K562 (cell line): ENCODE results near the gene BLCAP. TPM values are rescaled to one million over a fixed set of nuclear protein-coding genes. Genes with fewer than 3 reads are reported as not detected.

Experiments
- ATF2 ChIP-seq: sonication (generic); formaldehyde crosslinking; IDR thresholded peaks from 2 replicates; pipeline ENCODE4 v1.8.1; 2022; ENCODE audit warnings: missing genetic modification reagents
- CSDE1 ChIP-seq, 2 experiments: fragments of 450-650 bp; IDR thresholded peaks; 2 replicates each; pipeline ENCODE4 v1.6.1; 2016; ENCODE audit warnings: mild to moderate bottlenecking in 1 of 2
- CUX1 ChIP-seq: fragments of 200-800 bp; sonication (Bioruptor generic); IDR thresholded peaks from 2 replicates; pipeline ENCODE4 v1.6.1; 2016; ENCODE audit warnings: missing genetic modification characterization, missing compliant biosample characterization
- FOXA1 ChIP-seq: fragments of 450-650 bp; IDR thresholded peaks from 2 replicates; pipeline ENCODE4 v1.6.1; 2016; ENCODE audit warnings: mild to moderate bottlenecking, borderline replicate concordance
- GMEB1 ChIP-seq: fragments of 250-450 bp; sonication (Bioruptor Pico); IDR thresholded peaks from 2 replicates; pipeline ENCODE4 v1.4.0; 2020; ENCODE audit warnings: mild to moderate bottlenecking
- HOMEZ ChIP-seq: fragments of 250-450 bp; sonication (Bioruptor Pico); IDR thresholded peaks from 2 replicates; pipeline ENCODE4 v1.4.0; 2020; ENCODE audit warnings: mild to moderate bottlenecking, moderate library complexity
- ILK ChIP-seq: fragments of 450-650 bp; IDR thresholded peaks from 2 replicates; pipeline ENCODE4 v1.6.1; 2016; ENCODE audit warnings: missing genetic modification characterization, low read depth, mild to moderate bottlenecking, missing compliant biosample characterization, moderate library complexity, borderline replicate concordance
- IRF9 ChIP-seq: fragments of 450-650 bp; IDR thresholded peaks from 2 replicates; pipeline ENCODE4 v1.6.1; 2016; ENCODE audit warnings: missing biosample characterization, missing genetic modification characterization
- MAFG ChIP-seq: fragments of 450-650 bp; conservative IDR thresholded peaks from 2 replicates; pipeline ENCODE4 v1.6.1; 2016; ENCODE audit warnings: missing genetic modification characterization, missing compliant biosample characterization
- NR2C1 ChIP-seq, 2 experiments: fragments of 450-650 bp; IDR thresholded peaks; 2 replicates each; pipeline ENCODE4 v1.6.1; 2017; ENCODE audit warnings: mild to moderate bottlenecking in 2 of 2, antibody characterized with exemption in 1 of 2, inconsistent platforms in 1 of 2, missing compliant biosample characterization in 1 of 2, missing genetic modification characterization in 1 of 2
- POLR2AphosphoS5 ChIP-seq: IDR thresholded peaks from 2 replicates; pipeline ENCODE4 v1.6.1; 2011; ENCODE audit warnings: mild to moderate bottlenecking, low read depth, low read length, moderate library complexity; ENCODE audit not compliant: control insufficient read depth, insufficient read depth
- POLR2B ChIP-seq: fragments of 450-650 bp; IDR thresholded peaks from 2 replicates; pipeline ENCODE4 v1.6.1; 2018; ENCODE audit warnings: low read depth; ENCODE audit not compliant: partially characterized antibody
- SIN3B ChIP-seq: fragments of 450-650 bp; IDR thresholded peaks from 2 replicates; pipeline ENCODE4 v1.6.1; 2017; ENCODE audit warnings: low read depth, mild to moderate bottlenecking, moderate library complexity
- TRIM28 ChIP-seq: fragments of 450-650 bp; IDR thresholded peaks from 2 replicates; pipeline ENCODE4 v1.6.1; 2017
- ZNF174 ChIP-seq: fragments of 250-450 bp; sonication (Bioruptor Pico); IDR thresholded peaks from 2 replicates; pipeline ENCODE4 v1.4.0; 2020; ENCODE audit warnings: mild to moderate bottlenecking
- ZNF175 ChIP-seq: fragments of 200-800 bp; sonication (Bioruptor generic); IDR thresholded peaks from 2 replicates; pipeline ENCODE4 v1.6.1; 2016; ENCODE audit warnings: low read depth, mild to moderate bottlenecking, missing genetic modification characterization, missing compliant biosample characterization
- polyA plus RNA-seq, 8 experiments: library from polyadenylated mRNA; depleted of rRNA in 4 of 8; stranded (reverse) in 5 of 8; unstranded in 3 of 8; fragments of >200 nt; fragmentation: Nextera tagmentation in 2 of 8; fragmentation: Illumina TruSeq in 1 of 8; extraction: Ambion mirVana in 2 of 8; extraction: Trizol in 1 of 8; gene quantifications; 2 replicates each; pipeline versions ENCODE4 v1.2.1 to v1.2.3, GENCODE V29; 2011 to 2014; ENCODE audit warnings: inconsistent platforms in 1 of 8, missing spikeins in 1 of 8
- total RNA-seq, 7 experiments: library from RNA; depleted of rRNA in 6 of 7; stranded (reverse); fragments of >200 nt in 6 of 7; fragmentation: Illumina TruSeq in 2 of 7; extraction: Trizol in 2 of 7; gene quantifications; 2 replicates each; pipeline versions ENCODE4 v1.2.1 to v1.2.3, GENCODE V29; 2011 to 2021; ENCODE audit warnings: low replicate concordance in 1 of 7

The BLCAP gene
- total and polyA plus RNA-seq, 9 of the 15 experiments (the other 6 are each of a cell fraction or from before 2014, with no cell fraction given), result 16.9 to 41.5 (median 27.6) TPM

- TF ChIP-seq TRIM28 (no peak), ILK (tag) (no peak), CUX1 (CRISPR knock-in tag) (no peak), SIN3B (no peak), CSDE1 (IDR thresholded peaks at IDR 0.05) (no peak), ZNF175 (CRISPR knock-in tag) (no peak), ATF2 (CRISPR knock-in tag) (no peak), ZNF174 (CRISPR knock-in tag) (no peak), POLR2AphosphoS5 (no peak), MAFG (tag) (no peak), IRF9 (tag) (no peak), NR2C1 (IDR thresholded peaks at IDR 0.05) (no peak), NR2C1 (tag; IDR thresholded peaks at IDR 0.05) (no peak), FOXA1 (no peak), HOMEZ (CRISPR knock-in tag) (no peak), POLR2B (no peak), GMEB1 (0 out of 2 replicates have a peak, but pooled peaks have one; percentile 13)
Measured at GRCh38 chr20:37559312-37560027, 31.8 kb upstream of the BLCAP start (continued).
